GM21360 (cell line): ENCODE measurements around the gene NCOA6.
"Not testable (repeated sequence)": the region's sequence is repeated elsewhere in the genome, so short reads cannot be mapped to it uniquely, and the experiment has no call there.

ENCODE experiments used
- ATAC-seq: cut with Tn5 transposase; IDR thresholded peaks from one replicate; pipeline ENCODE4 v1.9.1; 2021; ENCODE audit warnings: mild to moderate bottlenecking, moderate library complexity; ENCODE audit not compliant: unreplicated experiment

The NCOA6 gene

DNA sequence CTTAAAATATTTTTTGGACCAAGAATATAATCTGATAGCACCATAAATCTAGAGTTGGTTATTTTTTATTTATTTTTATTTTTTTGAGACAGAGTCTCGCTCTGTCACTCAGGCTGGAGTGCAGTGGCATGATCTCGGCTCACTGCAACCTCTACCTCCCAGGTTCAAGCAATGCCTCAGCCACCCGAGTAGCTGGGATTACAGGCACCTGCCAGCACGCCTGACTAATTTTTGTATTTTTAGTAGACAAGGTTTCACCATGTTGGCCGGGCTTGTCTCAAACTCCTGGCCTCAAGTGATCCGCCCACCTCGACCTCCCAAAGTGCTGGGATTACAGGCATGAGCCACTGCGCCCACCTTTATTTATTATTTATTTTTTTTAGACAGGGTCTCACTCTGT, 45.2 kb downstream of the NCOA6 start:
- ATAC-seq = not testable (repeated sequence)

DNA sequence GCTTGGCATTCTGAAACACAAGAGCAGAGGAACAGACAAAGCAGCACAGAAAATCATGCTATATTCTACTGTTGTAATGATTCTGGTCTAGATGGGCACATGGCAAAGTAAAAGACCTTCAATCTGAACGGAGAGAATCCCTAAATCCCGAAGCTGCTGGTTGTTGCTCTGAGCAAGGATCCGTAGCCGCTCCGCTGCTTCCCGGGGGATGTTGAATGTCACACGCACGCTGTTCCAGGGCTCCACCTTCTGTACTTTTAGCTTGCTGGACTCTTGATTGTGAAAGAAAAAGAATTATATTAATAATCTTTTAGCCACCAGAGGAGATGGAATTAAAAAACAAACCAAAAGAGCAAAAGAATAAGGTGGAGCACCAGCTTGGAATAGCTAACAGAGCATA, 49.3 kb downstream of the NCOA6 start:
- ATAC-seq = no peak

DNA sequence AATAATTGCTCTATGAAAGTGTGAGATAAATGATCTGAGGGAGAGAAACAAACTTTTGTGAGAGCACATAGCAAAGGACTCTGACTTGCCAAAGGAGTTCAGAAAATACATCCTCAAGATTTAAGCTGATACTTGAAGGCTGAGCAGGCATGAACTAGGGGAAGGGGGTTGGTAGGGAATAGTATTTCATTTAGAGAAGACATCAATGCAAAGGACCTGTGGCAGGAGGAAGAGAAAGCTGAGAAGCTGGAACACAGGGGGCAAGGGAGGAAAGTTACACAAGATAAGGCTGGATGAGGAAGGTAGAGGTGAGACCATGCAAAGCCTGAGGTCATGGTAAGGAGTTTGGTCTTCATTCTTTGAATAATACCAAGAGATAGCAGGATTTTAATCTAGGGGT, 50.6 kb downstream of the NCOA6 start:
- ATAC-seq = no peak

DNA sequence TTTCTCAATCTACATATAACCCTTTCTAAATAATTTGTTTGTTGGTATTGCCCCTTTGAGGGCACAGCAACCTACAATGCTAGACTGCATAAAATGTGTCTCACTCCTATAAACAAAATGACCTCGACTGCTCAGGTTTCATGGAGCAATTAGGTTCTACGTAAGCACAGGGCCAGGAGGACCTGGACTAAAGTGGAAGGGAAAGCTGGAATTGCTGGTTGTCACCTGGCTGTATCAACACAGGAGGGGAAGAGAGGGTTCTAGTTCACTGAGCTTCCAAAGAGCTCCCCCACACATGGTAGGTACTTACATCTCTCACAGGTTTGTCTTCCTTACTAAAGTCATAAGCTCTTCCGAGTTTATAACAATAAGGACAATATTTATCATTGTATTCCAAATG, 51.0 kb downstream of the NCOA6 start:
- ATAC-seq = no peak

DNA sequence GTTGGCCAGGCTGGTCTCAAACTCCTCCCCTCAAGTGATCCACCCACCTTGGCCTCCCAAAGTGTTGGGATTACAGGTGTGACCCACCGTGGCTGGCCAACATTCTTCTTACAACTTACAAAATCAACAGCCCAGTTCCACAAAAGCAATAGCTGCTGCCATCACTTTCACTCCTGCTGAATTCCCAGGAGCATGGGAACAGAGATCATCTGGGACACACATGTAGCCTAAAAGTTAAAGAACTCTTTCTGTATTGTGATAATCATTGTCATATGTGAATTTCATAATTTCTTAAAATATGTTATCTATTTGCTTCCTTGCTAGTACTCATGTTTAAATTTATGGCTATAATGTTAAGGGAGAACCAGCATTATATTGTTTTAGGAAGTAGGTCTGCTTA, 51.7 kb downstream of the NCOA6 start:
- no peak for ATAC-seq

DNA sequence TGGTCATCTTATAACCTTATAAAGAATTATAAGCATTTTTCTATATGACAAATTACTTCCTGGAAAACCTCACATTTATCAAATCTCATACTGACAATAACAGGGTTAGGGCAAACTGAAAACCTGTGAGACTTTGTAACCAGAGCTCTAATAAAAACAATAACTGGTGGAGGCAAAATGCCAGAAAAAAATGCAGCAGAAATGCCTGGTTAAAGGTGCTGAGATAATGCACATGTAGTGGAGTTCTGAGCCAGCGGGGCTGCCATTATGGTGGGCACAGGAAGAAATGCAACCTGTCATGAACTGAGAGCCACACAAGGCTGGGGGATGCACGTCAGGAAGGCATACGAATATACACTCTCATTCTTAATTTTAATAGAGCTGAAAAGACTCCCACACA, 53.0 kb downstream of the NCOA6 start:
- no peak for ATAC-seq

DNA sequence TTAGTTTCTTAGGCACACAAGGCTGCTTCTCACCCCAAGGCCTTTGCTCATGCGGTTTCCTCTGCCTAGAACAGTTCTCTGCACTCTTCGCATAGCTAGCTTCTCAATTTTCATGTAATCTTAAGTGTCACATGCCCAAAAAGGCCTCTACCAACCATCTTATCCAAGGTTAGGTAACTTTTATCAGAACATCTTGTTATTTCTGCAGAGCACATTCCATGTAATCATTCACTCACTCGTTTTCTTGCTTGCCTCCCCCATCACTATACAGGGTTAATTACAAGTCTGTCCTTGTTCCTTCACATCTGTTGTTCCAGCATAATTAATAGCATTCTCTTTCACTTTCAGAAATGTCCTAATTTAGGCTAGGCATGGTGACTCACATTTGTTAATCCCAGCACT, 53.8 kb downstream of the NCOA6 start:
- ATAC-seq = no peak

DNA sequence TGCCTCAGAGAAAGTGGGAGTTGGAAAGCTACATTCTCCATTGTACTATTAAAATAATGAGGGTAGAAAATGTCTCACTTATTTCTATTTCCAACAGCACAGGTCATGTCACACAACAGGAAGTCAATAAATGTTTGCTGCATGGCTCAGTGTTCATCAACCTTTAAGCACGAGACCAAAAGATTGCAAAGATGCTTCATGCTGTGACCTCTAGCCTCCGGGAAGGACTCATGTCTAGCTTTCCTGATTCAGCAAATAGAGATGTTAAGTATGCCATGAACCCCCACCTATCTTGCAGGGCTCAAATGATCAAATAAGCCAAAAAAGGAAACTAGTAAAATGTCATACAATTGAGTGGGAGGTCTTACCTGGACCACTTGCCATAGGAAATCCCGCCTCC, 57.4 kb downstream of the NCOA6 start:
- no peak for ATAC-seq

DNA sequence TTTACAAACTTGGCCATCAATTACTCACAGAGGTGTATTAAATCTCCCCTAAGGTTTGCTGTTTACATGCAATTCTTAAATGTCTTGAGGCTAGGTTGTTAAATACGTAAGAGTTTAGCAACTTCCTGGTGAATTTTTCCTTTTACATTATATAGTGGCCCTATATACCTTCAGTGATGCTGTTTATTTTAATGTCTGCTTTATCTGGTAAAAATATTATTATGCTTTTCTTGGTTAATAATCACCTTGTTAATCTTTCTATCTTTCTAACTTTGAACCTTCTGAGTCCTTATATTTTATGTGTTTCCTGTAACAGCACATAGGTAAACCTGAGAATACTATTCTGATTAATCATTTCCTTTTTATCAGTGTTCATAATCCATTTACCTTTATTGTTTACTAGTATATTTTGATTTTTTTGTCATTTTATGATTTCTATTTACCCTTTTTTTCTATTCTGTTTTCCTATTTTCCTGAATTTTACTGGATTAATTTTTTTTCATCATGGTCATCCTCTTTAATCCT, 63.4 kb downstream of the NCOA6 start:
- no peak for ATAC-seq

DNA sequence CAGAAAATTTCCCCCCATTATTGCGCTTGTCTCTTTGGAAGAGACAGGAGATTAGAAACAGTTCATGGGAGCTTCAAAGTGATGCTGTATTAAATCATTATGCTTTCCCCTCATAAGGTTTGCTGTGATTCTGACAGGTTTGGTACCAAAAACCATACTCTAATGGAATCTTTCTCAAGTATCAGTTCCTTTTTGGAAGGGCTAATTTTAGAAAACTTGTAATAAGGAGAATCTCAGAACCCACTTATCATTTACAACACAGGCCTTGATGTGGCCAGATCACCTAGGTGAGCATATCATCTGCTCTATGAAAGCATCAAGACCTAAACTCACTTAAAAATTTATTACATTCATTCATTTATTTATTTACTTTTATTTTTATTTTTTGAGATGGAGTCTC, 70.1 kb downstream of the NCOA6 start:
- ATAC-seq = peak; percentile 70

DNA sequence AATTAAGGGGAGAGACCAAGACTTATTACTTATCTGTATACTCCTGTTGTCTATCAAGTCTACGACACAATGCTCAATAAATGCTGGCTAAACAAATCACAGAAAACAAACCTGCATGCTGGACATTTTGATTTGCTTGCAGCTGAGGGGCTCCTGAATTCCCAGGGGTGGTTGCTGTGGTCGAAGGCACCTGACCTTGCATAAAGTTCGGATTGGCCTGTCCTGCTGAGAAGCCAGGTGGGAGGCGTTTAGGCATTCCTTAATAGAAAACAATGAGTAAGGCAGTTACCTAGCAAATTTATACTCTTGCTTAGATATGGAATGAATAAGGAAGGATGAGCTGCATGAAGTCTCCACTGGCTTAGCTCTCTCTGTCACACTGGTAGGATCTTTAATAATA, 70.8 kb downstream of the NCOA6 start:
- ATAC-seq = no peak

DNA sequence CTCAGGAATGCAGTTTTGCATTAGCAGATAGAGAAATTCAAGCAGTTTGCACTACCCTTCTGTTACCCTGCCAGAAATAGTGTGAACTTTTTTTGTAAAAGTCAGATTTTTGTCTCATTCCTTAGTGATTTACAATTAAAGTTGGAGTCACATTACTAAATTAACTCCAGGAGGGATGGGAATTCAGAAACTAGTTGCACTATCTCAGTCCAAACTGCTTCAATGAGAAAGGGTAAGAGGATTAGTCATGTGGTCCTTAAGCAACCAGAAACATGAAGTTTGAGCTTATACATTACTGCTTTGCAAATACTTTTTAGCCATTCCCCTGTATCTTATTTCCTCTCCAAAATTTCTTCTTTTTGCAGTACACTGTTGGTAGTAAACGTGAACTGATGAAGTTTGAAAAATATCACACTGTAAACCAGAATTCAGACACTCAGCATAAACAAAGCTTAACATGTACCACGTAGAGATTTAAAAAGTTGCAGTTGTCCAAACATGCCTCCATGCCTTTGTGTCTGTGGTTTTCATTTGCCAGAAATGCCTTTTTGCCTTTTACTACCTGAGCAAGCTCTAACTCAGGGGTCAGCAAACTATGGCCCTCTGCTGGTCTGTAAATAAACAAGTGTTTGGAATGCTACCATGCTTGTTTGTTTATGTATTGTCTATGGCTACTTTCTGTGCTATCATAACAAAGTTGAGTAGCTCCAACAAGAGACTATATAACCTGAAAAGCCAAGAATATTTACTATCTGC, 71.6 kb downstream of the NCOA6 start:
- no peak for ATAC-seq

DNA sequence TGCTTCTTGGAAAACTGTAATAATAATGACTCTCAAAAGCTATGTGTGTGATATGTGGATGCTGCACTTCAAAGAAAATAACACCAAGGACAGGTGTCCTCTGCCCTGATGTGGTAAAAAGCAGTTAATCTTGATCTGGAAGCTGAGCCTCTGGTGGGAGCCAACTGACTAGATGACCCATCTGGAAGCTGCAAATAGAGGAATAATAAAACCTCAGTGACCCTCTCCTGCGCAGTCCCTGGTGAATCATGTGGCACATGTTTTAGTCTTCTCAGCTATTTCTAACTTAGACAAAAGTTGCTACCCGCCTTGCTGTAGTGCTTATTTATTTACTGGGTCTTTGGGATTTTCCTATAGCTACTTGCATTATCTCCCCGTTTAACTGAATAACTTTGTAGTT, 74.0 kb downstream of the NCOA6 start:
- no peak for ATAC-seq

DNA sequence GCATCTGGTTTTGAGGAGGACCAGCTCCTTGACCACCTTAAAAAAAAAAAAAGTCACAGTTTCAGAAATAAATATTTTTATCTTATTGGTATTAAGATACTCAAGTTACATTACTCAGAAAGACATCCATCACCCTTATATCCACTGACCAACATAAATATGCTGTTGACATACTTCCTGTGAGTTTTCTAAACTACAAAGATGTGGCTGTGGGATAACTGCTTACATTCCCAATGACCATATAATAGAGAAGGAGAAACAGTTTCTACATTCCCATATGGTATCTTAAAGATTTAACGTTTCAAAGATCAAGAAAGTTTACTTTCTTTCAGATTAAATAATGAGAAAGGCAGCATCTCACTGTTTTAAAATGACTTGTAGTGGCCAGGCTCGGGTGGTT, 75.0 kb downstream of the NCOA6 start:
- no peak for ATAC-seq

DNA sequence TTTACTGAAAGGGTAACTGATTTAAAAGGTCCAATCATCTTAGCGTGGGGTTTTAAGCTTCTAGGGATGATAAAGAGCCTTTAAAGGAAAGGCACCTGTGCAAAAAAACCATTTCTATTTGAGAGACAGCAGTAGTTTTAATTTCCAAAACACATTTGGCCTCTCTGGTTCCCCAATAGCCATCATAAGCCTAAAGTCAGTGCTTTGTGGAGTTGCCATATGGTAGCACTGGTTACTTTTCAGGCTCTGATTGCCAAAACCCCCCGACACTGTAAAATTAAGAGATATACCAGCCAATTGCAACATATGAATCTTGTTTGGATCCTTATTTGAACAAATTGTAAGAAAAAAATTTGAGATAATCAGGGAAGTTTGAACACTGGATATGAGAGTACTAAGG, 76.7 kb downstream of the NCOA6 start:
- no peak for ATAC-seq

DNA sequence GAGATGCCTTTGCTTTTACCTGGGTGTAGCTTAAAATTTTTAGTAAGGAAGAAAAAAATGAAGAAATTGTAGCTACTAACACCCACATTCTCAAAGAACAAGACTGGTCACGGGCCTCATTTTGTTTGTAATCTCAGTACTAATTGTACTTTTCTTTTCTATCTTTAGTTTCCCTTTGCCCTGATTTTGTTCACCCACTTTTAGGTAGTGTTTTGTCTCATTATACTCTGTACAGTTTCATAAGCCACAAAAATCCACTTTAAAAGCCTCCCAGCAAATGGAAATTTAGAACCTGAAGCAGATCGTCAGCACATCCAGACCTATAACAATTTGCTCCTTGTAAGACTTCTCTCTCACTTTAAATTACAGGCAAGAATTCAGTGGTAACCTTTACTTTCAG, 78.0 kb downstream of the NCOA6 start:
- ATAC-seq = no peak

DNA sequence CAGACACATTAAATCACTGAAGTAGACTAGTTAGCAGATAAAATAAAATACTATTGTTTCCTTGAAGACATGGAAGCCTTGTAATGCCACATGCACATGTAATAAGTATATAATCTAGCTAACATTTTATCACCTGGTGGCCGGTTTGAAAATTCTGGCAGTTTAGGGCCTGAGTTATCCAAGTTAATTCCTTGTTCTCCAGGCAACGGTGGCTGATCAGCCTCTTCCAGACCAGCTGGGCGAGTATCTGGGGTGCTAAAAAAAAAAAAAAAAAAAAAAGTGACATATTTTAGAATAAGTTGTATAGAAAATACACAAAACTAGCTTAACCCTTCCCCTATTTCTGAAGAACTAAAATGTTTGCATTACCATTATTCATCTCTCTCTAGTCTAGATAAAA, 78.8 kb downstream of the NCOA6 start:
- no peak for ATAC-seq

DNA sequence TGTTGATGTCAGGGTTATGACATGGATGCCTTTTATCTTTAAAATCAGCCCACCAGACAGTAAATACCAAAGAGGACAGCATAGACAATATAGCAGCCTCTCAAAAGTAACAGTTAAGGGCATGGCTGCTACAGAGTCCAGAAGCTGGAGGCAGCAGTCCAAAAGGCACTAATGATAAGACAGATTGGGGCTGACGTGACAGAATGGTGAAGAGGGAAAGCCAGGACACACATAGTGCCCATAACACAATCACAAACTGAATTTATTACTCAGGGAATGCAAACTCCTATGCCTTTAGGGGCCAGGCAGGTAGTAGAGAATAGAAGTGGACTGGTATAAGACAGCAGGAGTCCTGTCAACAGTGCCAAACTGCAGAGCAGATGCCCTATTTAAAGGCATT, 80.6 kb downstream of the NCOA6 start:
- ATAC-seq = no peak

DNA sequence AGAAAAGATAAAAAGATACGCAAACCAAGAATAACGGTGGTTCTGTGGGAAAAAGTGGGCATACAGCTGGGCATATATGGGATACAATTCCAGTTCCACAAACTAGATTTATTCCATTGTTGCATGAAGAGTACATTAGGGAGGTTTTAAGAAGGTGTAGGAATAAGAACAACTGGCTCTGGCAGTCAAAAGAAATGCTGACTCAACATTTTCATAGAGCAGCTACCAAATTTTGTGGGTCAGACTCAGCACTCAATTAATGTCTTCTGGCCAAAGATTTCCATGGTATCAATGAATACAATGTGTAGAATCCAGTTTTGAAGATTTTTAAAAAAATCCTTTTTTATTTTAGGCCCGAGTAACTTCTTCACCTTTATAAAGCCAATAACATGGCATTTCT, 81.1 kb downstream of the NCOA6 start:
- no peak for ATAC-seq

DNA sequence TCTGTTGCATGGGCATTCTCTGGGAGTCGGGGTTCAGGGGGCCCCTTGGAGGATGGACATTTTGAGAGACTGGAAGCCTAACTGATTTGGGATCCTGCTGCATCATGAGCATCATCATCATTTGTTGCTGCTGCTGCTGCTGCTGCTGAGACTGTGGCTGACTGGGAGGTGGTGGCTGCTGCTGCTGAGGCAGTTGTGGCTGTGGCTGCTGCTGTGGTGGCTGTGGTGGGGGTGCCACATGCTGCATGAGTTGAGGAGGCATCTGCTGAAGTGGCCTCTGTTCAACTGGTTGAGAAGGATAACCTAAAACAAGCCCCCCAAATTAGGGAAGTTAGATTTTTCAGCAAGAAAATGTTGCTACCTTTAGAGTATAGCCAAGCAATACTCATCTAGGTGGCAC, 82.4 kb downstream of the NCOA6 start:
- ATAC-seq = no peak

DNA sequence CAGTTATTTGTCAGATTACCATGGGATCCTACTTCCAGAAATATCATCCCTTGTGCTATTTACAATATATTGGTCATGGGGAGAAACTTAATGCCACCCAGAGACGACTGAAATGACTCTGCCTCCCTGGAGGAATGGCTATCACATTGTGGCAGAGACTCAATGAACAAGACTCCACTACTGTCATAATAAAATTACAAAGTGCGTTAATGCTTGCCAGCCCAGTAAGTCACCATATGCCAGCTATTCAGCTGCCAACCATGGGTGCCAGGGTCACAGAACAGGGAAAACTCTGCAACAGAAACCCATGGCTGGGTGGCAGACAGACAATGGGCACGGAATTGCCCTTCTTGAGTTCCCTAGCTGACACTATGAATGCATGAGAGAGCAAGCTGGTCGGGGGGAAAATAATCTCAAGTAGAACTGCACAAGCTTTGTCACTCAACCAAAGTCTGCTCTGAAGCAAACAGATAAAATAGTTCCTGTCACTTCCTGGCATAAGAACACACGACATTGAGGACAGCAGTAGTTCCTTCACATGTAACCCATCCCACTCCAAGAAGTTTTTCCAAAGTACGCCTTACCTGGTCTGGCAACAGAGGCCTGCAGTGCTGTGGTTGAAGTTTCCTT, 89.2 kb downstream of the NCOA6 start:
- no peak for ATAC-seq

DNA sequence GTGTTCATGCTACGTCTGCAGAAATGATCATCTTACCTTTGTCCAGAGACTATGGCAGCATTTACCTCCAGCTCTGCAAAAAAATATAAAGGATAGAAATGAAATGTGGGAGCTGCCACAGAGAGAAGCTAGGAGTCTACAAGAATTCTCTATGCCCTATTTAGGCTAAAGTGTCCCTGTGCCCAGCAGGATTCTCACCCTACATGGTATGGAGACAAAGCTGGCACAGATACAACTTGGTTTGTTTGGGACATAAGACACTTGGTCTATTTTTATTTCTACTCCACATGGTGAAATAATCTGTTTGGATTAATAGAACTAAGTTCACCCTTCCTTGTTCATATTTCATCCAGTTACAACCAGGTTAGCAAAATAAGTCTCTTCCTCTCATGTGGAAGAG, 92.9 kb downstream of the NCOA6 start:
- no peak for ATAC-seq

DNA sequence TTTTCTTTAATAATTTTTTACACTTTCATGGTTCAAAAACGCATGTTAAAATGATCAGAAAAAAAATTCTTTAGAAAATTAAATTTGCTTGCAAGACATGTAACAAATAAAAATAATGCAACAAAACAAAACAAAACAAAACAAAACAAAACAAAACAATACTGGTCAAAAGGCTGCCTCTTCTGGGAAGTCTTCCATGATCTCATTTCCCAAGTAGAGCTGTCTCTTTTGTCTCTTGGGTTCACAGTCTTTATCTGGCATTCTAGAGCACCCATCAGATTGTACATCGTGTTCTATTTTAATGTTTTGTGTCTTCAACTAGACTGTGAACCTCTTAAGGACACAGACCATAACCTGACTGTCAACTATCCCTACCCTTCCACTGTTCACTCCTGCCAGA, 96.0 kb downstream of the NCOA6 start:
- no peak for ATAC-seq
